MV-4-11 (cell line): ENCODE data around the gene TYMS.
A peak's percentile ranks its signal among the peaks of the same experiment; 100 is the strongest.

ENCODE experiments used
- DNase-seq: peaks from one replicate; lab custom pipeline; 2025; lab: John Stamatoyannopoulos, UW

The TYMS gene

GRCh38 chr18:712401-713134 lies 55.1 kb downstream of the TYMS start, which contains the start of gene ENOSF1:
Gene ENOSF1, minus strand, starts transcription at chr18:712630. Its CDS starts 43 bp downstream, at chr18:712587.
- DNase-seq = peak; percentile 74

GRCh38 chr18:713135-713490 lies 55.7 kb downstream of the TYMS start:
- no peak for DNase-seq

DNA sequence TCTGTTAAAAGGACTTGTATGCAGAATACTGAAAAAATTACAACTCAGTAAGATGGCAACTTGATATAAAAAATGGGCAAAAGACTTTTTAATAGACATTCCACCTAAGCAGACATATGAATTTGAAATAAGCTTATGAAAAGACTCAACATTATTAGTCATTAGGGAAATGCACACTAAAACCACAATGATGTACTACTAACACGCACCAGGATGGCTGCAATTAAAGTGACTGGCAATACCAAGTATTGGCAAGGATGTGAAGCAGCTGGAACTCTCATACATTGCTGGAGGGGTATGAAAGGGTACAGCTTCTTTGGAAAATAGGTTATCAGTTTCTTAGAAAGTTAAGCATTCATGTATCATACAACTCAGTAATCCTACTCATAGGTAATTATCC lies 58.2 kb downstream of the TYMS start:
- DNase-seq = no peak

DNA sequence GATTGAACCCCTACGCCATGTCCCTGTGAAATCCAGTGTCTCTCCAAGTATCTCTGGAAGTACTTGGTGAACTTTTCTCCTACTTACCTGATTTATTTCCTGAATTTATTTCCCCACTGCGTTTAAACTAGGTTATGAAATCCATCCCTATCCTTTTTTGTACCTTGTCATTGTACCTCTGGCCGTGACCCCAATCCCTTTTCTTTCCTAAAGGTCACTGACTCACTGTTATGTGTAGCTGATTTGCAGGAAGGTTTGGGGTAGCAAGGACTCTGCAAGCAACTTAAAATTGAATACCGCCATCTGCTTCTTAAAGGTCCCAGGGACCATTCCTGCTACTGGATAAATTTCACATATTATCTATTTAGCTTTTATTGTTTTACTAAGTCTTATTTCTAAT lies 59.5 kb downstream of the TYMS start:
- no peak for DNase-seq
